K562 (cell line): ENCODE data around the gene PIEZO2. TPM values are rescaled to one million over a fixed set of nuclear protein-coding genes. Genes with fewer than 3 reads are reported as not detected.

ENCODE experiments used
- ATAC-seq: fragments of 200-7000 bp; cut with Tn5 transposase; 3 replicates; pipeline ENCODE4 v1.9.1; 2020; ENCODE audit warnings: moderate library complexity
- BruUV-seq: library from RNA; stranded (reverse); fragments of 400-500 nt; replicated peaks from 2 replicates; lab custom pipeline; 2021; lab: Mats Ljungman, UMichigan
- CTCF ChIA-PET: fragments of 300-600 bp; formaldehyde crosslinking; extraction: SDS; loops from one replicate; lab custom pipeline; 2021; ENCODE audit warnings: low intra/inter-chr PET ratio; lab: Yijun Ruan, JAX
- POLR2A ChIA-PET: fragments of 300-600, 350-650 bp; sonication (Branson Sonifier 250); formaldehyde crosslinking; extraction: SDS; loops from one replicate; lab custom pipeline; 2021; ENCODE audit warnings: antibody characterized with exemption, inconsistent platforms; lab: Yijun Ruan, JAX
- DNase-seq, 4 experiments: peaks; one replicate each; pipeline versions ENCODE4 v3.0.0 to v3.0.0-alpha.2; 2011 to 2018; ENCODE audit warnings: low spot score in 3 of 4, mixed read lengths in 3 of 4; ENCODE audit errors: extremely low read depth in 1 of 4
- FAIRE-seq: peaks from 2 replicates; lab custom pipeline; 2011; peaks lifted over from hg19 to GRCh38; lab: Jason Lieb, UNC
- H2AFZ ChIP-seq: 2 replicates; pipeline ENCODE4 v1.6.0; 2011; ENCODE audit warnings: low read depth, low read length, control low read depth, inconsistent platforms
- H3K27ac ChIP-seq: fragments of 200-600 bp; 3 replicates; pipeline ENCODE4 v1.8.0; 2011; ENCODE audit warnings: low read depth, mild to moderate bottlenecking, control low read depth, inconsistent platforms, low read length, moderate library complexity, mixed read lengths; ENCODE audit errors: extremely low read depth
- H3K27me3 ChIP-seq, 2 experiments: fragments of 300-600 bp in 1 of 2; 2 replicates in 1 of 2; 3 replicates in 1 of 2; pipeline versions ENCODE4 v1.6.0 to v1.8.0; 2011; ENCODE audit warnings: inconsistent platforms in 2 of 2, low read length in 2 of 2, mild to moderate bottlenecking in 1 of 2, mixed read lengths in 1 of 2, moderate library complexity in 1 of 2; ENCODE audit not compliant: control insufficient read depth in 2 of 2, insufficient read depth in 2 of 2
- H3K36me3 ChIP-seq: fragments of 300-600 bp; 3 replicates; pipeline ENCODE4 v1.8.0; 2011; ENCODE audit warnings: mild to moderate bottlenecking, low read length, inconsistent platforms; ENCODE audit not compliant: control insufficient read depth, insufficient read depth
- H3K4me1 ChIP-seq, 2 experiments: fragments of 200-600 bp in 1 of 2; replicated peaks in 1 of 2; 2 replicates in 1 of 2; 3 replicates in 1 of 2; pipeline versions ENCODE4 v1.5.1 to v1.8.0; 2011; ENCODE audit warnings: inconsistent platforms in 2 of 2, low read length in 2 of 2, mild to moderate bottlenecking in 1 of 2, mixed read lengths in 1 of 2, moderate library complexity in 1 of 2; ENCODE audit not compliant: control insufficient read depth in 2 of 2, insufficient read depth in 2 of 2
- H3K4me2 ChIP-seq: 2 replicates; pipeline ENCODE4 v1.6.1; 2011; ENCODE audit warnings: low read length, control low read depth, inconsistent platforms, mixed read lengths; ENCODE audit not compliant: insufficient read depth
- H3K4me3 ChIP-seq: fragments of 200-600 bp; sonication (generic), shearing (Covaris generic); 2 replicates; pipeline ENCODE4 v1.5.1; 2016; ENCODE audit warnings: control low read depth, inconsistent platforms
- H3K79me2 ChIP-seq: fragments of 200-600 bp; 3 replicates; pipeline ENCODE4 v1.8.0; 2011; ENCODE audit warnings: low read length, inconsistent platforms; ENCODE audit not compliant: control insufficient read depth, insufficient read depth
- H3K9ac ChIP-seq, 2 experiments: 2 replicates each; pipeline versions ENCODE4 v1.6.0 to v1.6.1; 2011; ENCODE audit warnings: low read depth in 2 of 2, low read length in 2 of 2, control low read depth in 1 of 2, inconsistent platforms in 1 of 2, mild to moderate bottlenecking in 1 of 2, mixed read lengths in 1 of 2; ENCODE audit not compliant: insufficient read depth in 1 of 2
- H3K9me1 ChIP-seq: one replicate; pipeline ENCODE4 v1.6.0; 2011; ENCODE audit warnings: inconsistent platforms, mild to moderate bottlenecking, low read length, moderate library complexity; ENCODE audit not compliant: control insufficient read depth, insufficient read depth
- H3K9me3 ChIP-seq: replicated peaks from 2 replicates; pipeline ENCODE4 v1.5.1; 2011; ENCODE audit warnings: low read depth, low read length, inconsistent platforms; ENCODE audit not compliant: control insufficient read depth, insufficient read depth
- H4K20me1 ChIP-seq: replicated peaks from 2 replicates; pipeline ENCODE4 v1.6.1; 2011; ENCODE audit warnings: low read length, inconsistent platforms, mixed read lengths; ENCODE audit not compliant: control insufficient read depth, insufficient read depth
- GATAD2A ChIP-seq: fragments of 450-650 bp; IDR thresholded peaks from 2 replicates; pipeline ENCODE4 v1.6.1; 2017
- KAT8 ChIP-seq: fragments of 450-650 bp; IDR thresholded peaks from 2 replicates; pipeline ENCODE4 v1.6.1; 2016; ENCODE audit warnings: low read depth, mild to moderate bottlenecking
- PRPF4 ChIP-seq: fragments of 200-400 bp; formaldehyde crosslinking; IDR thresholded peaks from one replicate; pipeline ENCODE4 v1.6.1; 2017; ENCODE audit warnings: low read length, low read depth, mild to moderate bottlenecking; ENCODE audit not compliant: insufficient read depth, poor library complexity, severe bottlenecking
- ZBTB9 ChIP-seq: fragments of 450-650 bp; formaldehyde crosslinking; IDR thresholded peaks from 2 replicates; pipeline ENCODE4 v1.4.0; 2020; ENCODE audit warnings: mild to moderate bottlenecking, moderate library complexity
- WGBS: fragments of 100-300 bp; shearing (Covaris generic); methylation state at CpG from one replicate; pipeline ENCODE4 v1.1.6; 2016; ENCODE audit warnings: low coverage, mixed read lengths; ENCODE audit not compliant: insufficient coverage; ENCODE audit errors: missing lambda C conversion rate; 5-methylcytosine and 5-hydroxymethylcytosine counted together
- in situ Hi-C: fragments of 300-500 bp; cut with MboI; formaldehyde crosslinking; loops from 4 replicates; pipeline ENCODE4 v1.15.0; 2018; ENCODE audit warnings: inconsistent platforms, mixed read lengths
- intact Hi-C: fragments of 100-400 bp; cut with micrococcal nuclease; formaldehyde crosslinking; loops from 2 replicates; pipeline ENCODE4 v1.14.2; 2022
- polyA plus RNA-seq, 8 experiments: library from polyadenylated mRNA; depleted of rRNA in 4 of 8; stranded (reverse) in 5 of 8; unstranded in 3 of 8; fragments of >200 nt; fragmentation: Nextera tagmentation in 2 of 8; fragmentation: Illumina TruSeq in 1 of 8; extraction: Ambion mirVana in 2 of 8; extraction: Trizol in 1 of 8; gene quantifications; 2 replicates each; pipeline versions ENCODE4 v1.2.1 to v1.2.3, GENCODE V29; 2011 to 2014; ENCODE audit warnings: inconsistent platforms in 1 of 8, missing spikeins in 1 of 8
- total RNA-seq, 7 experiments: library from RNA; depleted of rRNA in 6 of 7; stranded (reverse); fragments of >200 nt in 6 of 7; fragmentation: Illumina TruSeq in 2 of 7; extraction: Trizol in 2 of 7; gene quantifications; 2 replicates each; pipeline versions ENCODE4 v1.2.1 to v1.2.3, GENCODE V29; 2011 to 2021; ENCODE audit warnings: low replicate concordance in 1 of 7
- TF ChIP-seq, protein P1 (sequence below): sonication (generic); formaldehyde crosslinking; IDR thresholded peaks from 2 replicates; pipeline ENCODE4 v1.8.0; 2022; ENCODE audit warnings: mild to moderate bottlenecking, low read depth, missing genetic modification reagents

PIEZO2 gene
- total and polyA plus RNA-seq, 9 of the 15 experiments (the other 6 are each of a cell fraction or from before 2014, with no cell fraction given) = 0.54 to 4.1 (median 2.0) TPM

DNA sequence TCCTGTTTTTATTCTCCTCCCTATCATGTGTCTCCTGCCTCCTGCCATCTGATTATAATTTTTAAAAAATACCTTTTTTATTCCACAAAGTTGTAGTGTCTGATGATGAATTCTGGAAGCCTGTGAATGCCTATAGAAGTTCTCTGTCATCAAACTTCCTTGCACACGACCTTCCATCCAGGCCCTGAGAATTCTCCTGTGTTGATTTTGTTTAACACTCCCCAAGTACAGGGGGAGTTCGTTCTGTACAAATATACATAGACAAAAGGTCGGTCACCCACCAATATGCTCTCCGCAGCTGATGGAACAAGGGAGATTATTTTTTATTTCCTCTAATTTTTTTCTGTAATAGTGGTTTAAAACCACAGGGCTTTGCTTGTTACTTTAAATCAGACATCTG is 232.5 kb downstream of the PIEZO2 start:
- ATAC-seq (no peak), FAIRE-seq (no peak), DNase-seq (no peak)
- Histone ChIP-seq H3K79me2 (no peaks in the 10 kb centered on the region), H3K27me3 (no peaks in the 10 kb centered on the region), H3K9me1 (no peaks in the 10 kb centered on the region), H3K36me3 (no peaks in the 10 kb centered on the region), H3K27ac (no peak overlapping the region), H4K20me1 (no peaks in the 10 kb centered on the region), H3K4me1 (no peaks in the 10 kb centered on the region; a peak in 1 of 5 replicates), H3K9ac (no peak overlapping the region), H3K9me3 (no peaks in the 10 kb centered on the region), H2AFZ (no peak overlapping the region), H3K4me3 (no peak overlapping the region), H3K4me2 (no peak overlapping the region)
- BruUV-seq = no TSS peak
- intact Hi-C loops (no loop called here), in situ Hi-C loops (no loop called here)
- ChIA-PET CTCF (no interaction called here), POLR2A (no interaction called here)
- TF ChIP-seq GATAD2A (no peak), ZBTB9 (CRISPR knock-in tag) (no peak), PRPF4 (no peak), KAT8 (no peak)
- TF ChIP-seq, protein P1, sequence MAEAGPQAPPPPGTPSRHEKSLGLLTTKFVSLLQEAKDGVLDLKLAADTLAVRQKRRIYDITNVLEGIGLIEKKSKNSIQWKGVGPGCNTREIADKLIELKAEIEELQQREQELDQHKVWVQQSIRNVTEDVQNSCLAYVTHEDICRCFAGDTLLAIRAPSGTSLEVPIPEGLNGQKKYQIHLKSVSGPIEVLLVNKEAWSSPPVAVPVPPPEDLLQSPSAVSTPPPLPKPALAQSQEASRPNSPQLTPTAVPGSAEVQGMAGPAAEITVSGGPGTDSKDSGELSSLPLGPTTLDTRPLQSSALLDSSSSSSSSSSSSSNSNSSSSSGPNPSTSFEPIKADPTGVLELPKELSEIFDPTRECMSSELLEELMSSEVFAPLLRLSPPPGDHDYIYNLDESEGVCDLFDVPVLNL (CRISPR knock-in tag) = no peak
- 0% methylated on average over 4 of the region's 4 CpGs for WGBS
